Measurements from ENCODE around the gene FBXO28. TPM values are rescaled to one million over a fixed set of nuclear protein-coding genes. Genes with fewer than 3 reads are reported as not detected.
A peak's percentile ranks its signal among the peaks of the same experiment; 100 is the strongest.

The FBXO28 gene
- polyA plus RNA-seq, 1 of the 3 experiments (the other 2 are of a cell fraction) = 8.1 TPM

DNA sequence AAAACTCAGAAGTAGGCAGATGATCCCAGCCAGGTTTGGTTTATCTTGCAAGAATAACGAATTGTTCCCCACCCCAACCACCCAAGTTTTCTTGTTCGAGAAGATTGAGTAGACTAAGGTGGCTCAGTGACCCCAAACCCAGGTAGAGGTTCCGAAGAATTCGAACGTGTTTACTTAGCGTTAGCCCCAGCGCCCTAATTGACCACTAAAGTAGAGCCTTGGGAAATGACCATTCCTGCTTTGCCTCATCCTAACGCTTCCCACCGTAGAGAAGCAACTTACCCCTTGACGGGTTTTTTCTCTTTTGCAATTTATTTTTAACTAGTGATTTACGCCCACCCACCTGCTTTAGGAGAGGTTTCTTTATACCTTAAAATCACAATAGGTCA is 870 bp downstream of the FBXO28 start:
- H3F3A ChIP-seq (replicated peaks; ENCODE audit: insufficient read depth) = no peaks in the 10 kb centered on the region
- no peak for TF ChIP-seq NRF1 (IDR thresholded peaks at IDR 0.05; ENCODE audit: low read depth, low read length)
- no peak for TF ChIP-seq USF1 (IDR thresholded peaks at IDR 0.05; ENCODE audit: borderline replicate concordance, low read depth)
- TF ChIP-seq RXRA (IDR thresholded peaks at IDR 0.05; ENCODE audit: borderline replicate concordance, low read depth) = no peak
- no peak for TF ChIP-seq YY1 (IDR thresholded peaks at IDR 0.05; ENCODE audit: low read depth)
- no peak for TF ChIP-seq CHD2 (IDR thresholded peaks at IDR 0.05; ENCODE audit: low read length, partially characterized antibody)
- no peak for TF ChIP-seq GABPA (IDR thresholded peaks at IDR 0.05; ENCODE audit: low read depth)
- peak; percentile 14 for DNase-seq
- peak overlapping the region; percentile 92; the same call in 1 of the 2 replicates for H2AFZ ChIP-seq (ENCODE audit: low read depth)
- H3K27me3 ChIP-seq (ENCODE audit: insufficient read depth) = peaks cover 5% of the 10 kb centered on the region; the same call in 1 of the 2 replicates
- H3K4me3 ChIP-seq (ENCODE audit: low read depth in 2 of 2, low read length in 1 of 2) = peak overlapping the region; percentile 91 to 99
- H3K27ac ChIP-seq (ENCODE audit: low read depth in 2 of 2, low read length in 1 of 2) = peak overlapping the region; percentile 81 to 92; a peak in 3 of 4 replicates
- H4K20me1 ChIP-seq (ENCODE audit: insufficient read depth) = peaks cover 11% of the 10 kb centered on the region
- ChIA-PET CTCF (interaction anchor here (0.7 to 5.0 kb wide), 9 partner anchors 8 to 343 kb away, joined by 3 to 32 read pairs (median 3); partner anchors contain the start of gene NVL), POLR2A (no interaction called here)
- peak overlapping the region; percentile 83 for H3K4me2 ChIP-seq
- no peaks in the 10 kb centered on the region for H3K9me3 ChIP-seq
- H3K9ac ChIP-seq = peak overlapping the region; percentile 93
- WGBS (ENCODE audit: low lambda C conversion rate) = 0% methylated on average over 11 of the region's 11 CpGs
- no peaks in the 10 kb centered on the region for H3K9me2 ChIP-seq
- H3K4me1 ChIP-seq (ENCODE audit: control insufficient read depth in 1 of 2, insufficient read depth in 2 of 2, low read depth in 1 of 2, low read length in 1 of 2) = peaks cover 0 to 20% of the 10 kb centered on the region in 2 experiments; a peak in 3 of 4 replicates
- peaks cover 0 to 10% of the 10 kb centered on the region in 2 experiments for H3K36me3 ChIP-seq (replicated peaks in 1 of 2; ENCODE audit: control insufficient read depth in 1 of 2, insufficient read depth in 2 of 2, low read length in 1 of 2)
- H3K79me2 ChIP-seq (ENCODE audit: insufficient read depth) = peaks cover 62% of the 10 kb centered on the region

DNA sequence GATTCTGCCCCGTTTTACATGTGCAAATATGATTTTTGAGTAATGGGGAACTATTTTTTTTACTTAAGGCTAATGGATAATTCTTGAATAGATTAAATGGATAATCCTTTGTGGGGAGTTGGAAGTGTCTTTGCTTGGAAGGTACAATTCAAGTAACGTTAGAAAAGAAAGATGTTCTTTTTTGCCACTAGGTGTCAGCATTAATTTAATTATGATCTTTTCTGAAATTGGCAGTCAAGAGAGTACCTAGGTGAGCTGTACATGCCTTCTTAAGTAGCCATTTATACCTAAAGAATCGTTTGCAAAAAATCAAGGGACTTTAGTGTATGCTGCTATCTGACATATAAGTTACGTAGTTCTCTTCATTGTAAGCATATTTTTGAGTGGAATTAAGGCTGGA is 2.2 kb downstream of the FBXO28 start:
- 18% methylated on average over 4 of the region's 4 CpGs for WGBS (ENCODE audit: low lambda C conversion rate)
- no peaks in the 10 kb centered on the region for H3F3A ChIP-seq (replicated peaks; ENCODE audit: insufficient read depth)
- peak; percentile 26 for DNase-seq
- no peak overlapping the region for H2AFZ ChIP-seq (ENCODE audit: low read depth)
- H3K79me2 ChIP-seq (ENCODE audit: insufficient read depth) = peaks cover 76% of the 10 kb centered on the region
- POLR2A ChIA-PET = no interaction called here
- CTCF ChIA-PET = interaction anchor here (0.6 to 5.0 kb wide), 21 partner anchors 8 to 1232 kb away, joined by 3 to 32 read pairs (median 4); partner anchors contain the start of genes DEGS1 and NVL
- peaks cover 0 to 20% of the 10 kb centered on the region in 2 experiments; a peak in 3 of 4 replicates for H3K4me1 ChIP-seq (ENCODE audit: control insufficient read depth in 1 of 2, insufficient read depth in 2 of 2, low read depth in 1 of 2, low read length in 1 of 2)
- H3K9me3 ChIP-seq = no peaks in the 10 kb centered on the region
- no peak overlapping the region for H3K9ac ChIP-seq
- H3K4me3 ChIP-seq (ENCODE audit: low read depth in 2 of 2, low read length in 1 of 2) = peak overlapping the region in 1 of 2 experiments; percentile 99; a peak in 1 of 4 replicates
- peaks cover 3 to 15% of the 10 kb centered on the region in 2 experiments for H3K36me3 ChIP-seq (replicated peaks in 1 of 2; ENCODE audit: control insufficient read depth in 1 of 2, insufficient read depth in 2 of 2, low read length in 1 of 2)
- H3K27ac ChIP-seq (ENCODE audit: low read depth in 2 of 2, low read length in 1 of 2) = no peak overlapping the region
- peaks cover 11% of the 10 kb centered on the region for H4K20me1 ChIP-seq (ENCODE audit: insufficient read depth)
- TF ChIP-seq RAD21 (IDR thresholded peaks at IDR 0.05; ENCODE audit: low read length) (peak; percentile 63), CTCF (IDR thresholded peaks at IDR 0.05) (peak; percentile 72), TAF1 (IDR thresholded peaks at IDR 0.05; ENCODE audit: borderline replicate concordance, low read depth, low read length) (no peak)
- H3K27me3 ChIP-seq (ENCODE audit: insufficient read depth) = no peaks in the 10 kb centered on the region
- H3K4me2 ChIP-seq = peak overlapping the region; percentile 83; the same call in 1 of the 2 replicates
- H3K9me2 ChIP-seq = no peaks in the 10 kb centered on the region

Data from SK-N-SH (cell line).